ENCODE data around the gene AQP10. TPM values are rescaled to one million over a fixed set of nuclear protein-coding genes. Genes with fewer than 3 reads are reported as not detected.

The AQP10 gene
- total and polyA plus RNA-seq, 9 of the 15 experiments (the other 6 are each of a cell fraction or from before 2014, with no cell fraction given), result 0.37 to 9.7 (median 1.9) TPM

DNA sequence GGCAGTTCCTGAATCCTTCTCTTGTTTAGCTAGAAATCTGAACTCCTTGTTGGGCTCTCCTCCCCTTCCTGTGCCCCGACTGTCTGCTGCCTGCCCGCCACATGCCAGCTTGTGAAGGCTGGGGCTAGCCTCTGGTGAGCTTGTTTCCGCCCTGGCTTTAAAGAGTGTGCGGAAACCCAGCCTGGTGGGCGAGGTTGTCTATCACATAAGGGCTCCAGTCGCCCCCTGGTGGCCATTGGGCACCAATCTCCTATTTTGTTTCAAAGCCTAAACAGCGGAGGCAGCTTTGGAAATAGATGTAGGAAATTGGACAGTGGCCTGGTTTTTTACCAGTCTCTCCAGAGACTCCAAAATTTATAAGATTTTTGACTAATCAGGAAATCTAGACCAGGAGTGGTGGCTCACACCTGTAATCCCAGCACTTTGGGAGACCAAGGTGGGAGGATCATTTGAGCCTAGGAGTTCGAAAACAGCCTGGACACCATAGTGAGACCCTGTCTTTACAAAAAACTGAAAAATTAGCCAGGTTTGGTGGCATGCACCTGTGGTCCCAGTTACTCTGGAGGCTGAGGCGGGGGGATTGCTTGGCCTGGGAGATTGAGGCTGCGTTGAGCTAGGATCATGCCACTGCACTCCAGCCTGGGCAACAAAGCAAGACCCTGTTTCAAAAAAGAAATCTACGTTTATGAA lies 14.3 kb downstream of the AQP10 start (continued):
- TF ChIP-seq TOE1 (IDR thresholded peaks at IDR 0.05; ENCODE audit: borderline replicate concordance), result no peak
- TF ChIP-seq TOE1 (CRISPR knock-in tag; IDR thresholded peaks at IDR 0.05; ENCODE audit: borderline replicate concordance, low read depth), result no peak
- TF ChIP-seq FOXK2 (conservative IDR thresholded peaks at IDR 0.05 in 1 of 2, IDR thresholded peaks at IDR 0.05 in 1 of 2; ENCODE audit: low read depth in 2 of 2), result 0 out of 4 replicates have a peak, but pooled peaks of 1 of the 2 experiments have one; percentile 16
- no peak for TF ChIP-seq FOXA3 (CRISPR knock-in tag; conservative IDR thresholded peaks at IDR 0.05 in 1 of 2, IDR thresholded peaks at IDR 0.05 in 1 of 2)
- TF ChIP-seq SMC3 (conservative IDR thresholded peaks at IDR 0.05; ENCODE audit: insufficient read depth, low read depth, low read length), result peak; percentile 88
- no peak for TF ChIP-seq CHCHD3 (CRISPR knock-in tag; IDR thresholded peaks at IDR 0.05)
- no peak for TF ChIP-seq DACH1 (IDR thresholded peaks at IDR 0.05; ENCODE audit: partially characterized antibody)
- no peak for TF ChIP-seq MEF2D (tag; conservative IDR thresholded peaks at IDR 0.05; ENCODE audit: low read depth)
- TF ChIP-seq CC2D1A (IDR thresholded peaks at IDR 0.05), result peak; percentile 49; the same call in 1 of the 2 replicates
- peak; percentile 67; the same call in 1 of the 2 replicates for TF ChIP-seq ZBTB7A (IDR thresholded peaks at IDR 0.05; ENCODE audit: borderline replicate concordance, control insufficient read depth, low read depth, low read length)
- TF ChIP-seq, protein P1, sequence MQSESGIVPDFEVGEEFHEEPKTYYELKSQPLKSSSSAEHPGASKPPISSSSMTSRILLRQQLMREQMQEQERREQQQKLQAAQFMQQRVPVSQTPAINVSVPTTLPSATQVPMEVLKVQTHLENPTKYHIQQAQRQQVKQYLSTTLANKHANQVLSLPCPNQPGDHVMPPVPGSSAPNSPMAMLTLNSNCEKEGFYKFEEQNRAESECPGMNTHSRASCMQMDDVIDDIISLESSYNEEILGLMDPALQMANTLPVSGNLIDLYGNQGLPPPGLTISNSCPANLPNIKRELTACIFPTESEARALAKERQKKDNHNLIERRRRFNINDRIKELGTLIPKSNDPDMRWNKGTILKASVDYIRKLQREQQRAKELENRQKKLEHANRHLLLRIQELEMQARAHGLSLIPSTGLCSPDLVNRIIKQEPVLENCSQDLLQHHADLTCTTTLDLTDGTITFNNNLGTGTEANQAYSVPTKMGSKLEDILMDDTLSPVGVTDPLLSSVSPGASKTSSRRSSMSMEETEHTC (IDR thresholded peaks at IDR 0.05), result no peak
- no peak for TF ChIP-seq MNT (conservative IDR thresholded peaks at IDR 0.05)
- no peak for TF ChIP-seq ATF4 (CRISPR knock-in tag; IDR thresholded peaks at IDR 0.05)
